TTC549 (cell line): ENCODE measurements around the gene PYHIN1.

Experiments
- FAIRE-seq: peaks from 2 replicates; lab custom pipeline; 2012; peaks lifted over from hg19 to GRCh38; lab: Jason Lieb, UNC

The PYHIN1 gene

GRCh38 chr1:159014851-159015250, 83.5 kb downstream of the PYHIN1 start:
- no peak for FAIRE-seq

- FAIRE-seq: no peak
Observed at GRCh38 chr1:159015440-159015909, 84.1 kb downstream of the PYHIN1 start.

GRCh38 chr1:159023723-159024122, 92.4 kb downstream of the PYHIN1 start:
- no peak for FAIRE-seq

GRCh38 chr1:159025043-159025442, 93.7 kb downstream of the PYHIN1 start:
- peak; percentile 87 for FAIRE-seq
